T-cell (primary cell): ENCODE results near the gene NCAPH2. TPM values are rescaled to one million over a fixed set of nuclear protein-coding genes. Genes with fewer than 3 reads are reported as not detected.

ENCODE experiments used
- ATAC-seq, 4 experiments: fragments of 200-7000 bp in 3 of 4; fragments of 150-1000 bp in 1 of 4; cut with Tn5 transposase; replicated peaks in 1 of 4; 1 replicate in 3 of 4; 2 replicates in 1 of 4; pipeline ENCODE4 v1.10.0; 2021; ENCODE audit warnings: moderate library complexity in 3 of 4, mild to moderate bottlenecking in 2 of 4, moderate number of reproducible peaks in 1 of 4
- CTCF ChIA-PET, 2 donors: fragments of 300-600 bp; sonication (Branson Sonifier 250); formaldehyde crosslinking; loops; one replicate each; lab custom pipeline; 2022; ENCODE audit warnings: antibody characterized with exemption in 2 of 2; lab: Charles Lee
- POLR2A ChIA-PET, 2 donors: fragments of 300-600 bp; sonication (Branson Sonifier 250); formaldehyde crosslinking; loops; one replicate each; lab custom pipeline; 2022; ENCODE audit warnings: antibody characterized with exemption in 2 of 2; lab: Charles Lee
- DNase-seq, 35 experiments: peaks; one replicate each; pipeline versions ENCODE4 v3.0.0 to v3.0.0-alpha.2; 2013 to 2023
- H3K27ac ChIP-seq: one replicate; pipeline ENCODE4 v1.5.1; 2013; ENCODE audit warnings: low read length
- H3K27me3 ChIP-seq, 2 experiments: replicated peaks in 1 of 2; 1 replicate in 1 of 2; 2 replicates in 1 of 2; pipeline versions ENCODE4 v1.6.1 to v1.7.0; 2013; ENCODE audit warnings: low read length in 1 of 2, mixed read lengths in 1 of 2; ENCODE audit not compliant: control insufficient read depth in 2 of 2, insufficient read depth in 2 of 2; ENCODE audit errors: extremely low read depth in 1 of 2
- H3K36me3 ChIP-seq, 2 donors: 1 replicate in 1 of 2; 2 replicates in 1 of 2; pipeline versions ENCODE4 v1.6.1 to v1.7.0; 2013; ENCODE audit warnings: low read length in 1 of 2; ENCODE audit not compliant: control insufficient read depth in 2 of 2, insufficient read depth in 1 of 2; ENCODE audit errors: extremely low read depth in 1 of 2
- H3K4me1 ChIP-seq, 2 experiments: 1 replicate in 1 of 2; 2 replicates in 1 of 2; pipeline versions ENCODE4 v1.6.1 to v1.7.0; 2013; ENCODE audit warnings: low read length in 2 of 2, mixed read lengths in 1 of 2; ENCODE audit not compliant: insufficient read depth in 2 of 2, control insufficient read depth in 1 of 2; ENCODE audit errors: extremely low read depth in 1 of 2
- H3K4me3 ChIP-seq, 2 donors: 1 replicate in 1 of 2; 2 replicates in 1 of 2; pipeline versions ENCODE4 v1.5.1 to v1.7.0; 2013; ENCODE audit warnings: mild to moderate bottlenecking in 2 of 2, low read length in 1 of 2, moderate library complexity in 1 of 2; ENCODE audit not compliant: control insufficient read depth in 1 of 2; ENCODE audit errors: extremely low read depth in 1 of 2
- H3K9me3 ChIP-seq: 2 replicates; pipeline ENCODE4 v1.7.0; 2013
- H3K27ac Mint-ChIP-seq, 2 donors: one replicate each; pipeline ENCODE4 v1.8.0; 2020 to 2021; ENCODE audit warnings: mild to moderate bottlenecking in 2 of 2, mixed read lengths in 2 of 2
- H3K27me3 Mint-ChIP-seq, 2 donors: one replicate each; pipeline ENCODE4 v1.8.0; 2021 to 2022; ENCODE audit warnings: mixed read lengths in 2 of 2
- H3K36me3 Mint-ChIP-seq: one replicate; pipeline ENCODE4 v1.8.0; 2021; ENCODE audit warnings: mixed read lengths
- H3K4me1 Mint-ChIP-seq, 3 donors: one replicate each; pipeline ENCODE4 v1.8.0; 2020 to 2022; ENCODE audit warnings: mixed read lengths in 3 of 3, mild to moderate bottlenecking in 1 of 3
- H3K4me3 Mint-ChIP-seq, 3 donors: one replicate each; pipeline ENCODE4 v1.8.0; 2020 to 2022; ENCODE audit warnings: mild to moderate bottlenecking in 3 of 3, mixed read lengths in 3 of 3, moderate library complexity in 3 of 3
- H3K9me3 Mint-ChIP-seq, 3 donors: one replicate each; pipeline ENCODE4 v1.8.0; 2020 to 2022; ENCODE audit warnings: mixed read lengths in 3 of 3
- WGBS: methylation state at CpG from one replicate; pipeline ENCODE4 v1.1.5; 2013; ENCODE audit warnings: missing lambda C conversion rate; ENCODE audit not compliant: insufficient coverage; 5-methylcytosine and 5-hydroxymethylcytosine counted together
- total RNA-seq, 35 experiments: library from RNA in 6 of 35; stranded (reverse) in 6 of 35; fragments of 120-200 nt in 1 of 35; gene quantifications; one replicate each; pipeline versions ENCODE4 v1.2.1 to v1.2.4 and lab custom pipeline; 2013 to 2026

NCAPH2 gene
- total RNA-seq, 5 donors from 2014 or later (not counting 1 experiment from before 2014, with no cell fraction given), result 80.1 to 110 (median 94.6) TPM

GRCh38 chr22:50568626-50569025 is 60.6 kb downstream of the NCAPH2 start:
- no peak overlapping the region for H3K27ac Mint-ChIP-seq
- H3K36me3 Mint-ChIP-seq, result peaks cover 27% of the 10 kb centered on the region
- H3K4me3 Mint-ChIP-seq, result no peak overlapping the region
- ATAC-seq (no peak), DNase-seq (no peak)
- CTCF ChIA-PET, result no interaction called here
- H3K27me3 Mint-ChIP-seq, result no peaks in the 10 kb centered on the region
- 100% methylated on average over 2 of the region's 7 CpGs for WGBS
- Histone ChIP-seq H3K27me3 (peaks cover 0 to 2% of the 10 kb centered on the region in 2 experiments), H3K9me3 (no peaks in the 10 kb centered on the region), H3K4me1 (peaks cover 0 to 2% of the 10 kb centered on the region in 2 experiments), H3K36me3 (peaks cover 14 to 39% of the 10 kb centered on the region in 2 donors), H3K4me3 (no peak overlapping the region), H3K27ac (no peak overlapping the region)
- no peaks in the 10 kb centered on the region for H3K9me3 Mint-ChIP-seq
- POLR2A ChIA-PET, result interaction anchor here in 1 of 2 donors (0.5 kb wide), 1 partner anchor 78 kb away, joined by 3 read pairs; no protein-coding TSS in a partner anchor
- H3K4me1 Mint-ChIP-seq, result peaks cover 0 to 3% (median 3%) of the 10 kb centered on the region in 3 donors

GRCh38 chr22:50569041-50569459 is 61.0 kb downstream of the NCAPH2 start:
- no peak for ATAC-seq
- DNase-seq, result no peak
- WGBS, result 98% methylated on average over 6 of the region's 8 CpGs
- no peaks in the 10 kb centered on the region for H3K4me1 Mint-ChIP-seq
- Histone ChIP-seq H3K27ac (no peak overlapping the region), H3K27me3 (peaks cover 0 to 2% of the 10 kb centered on the region in 2 experiments), H3K4me3 (no peak overlapping the region), H3K4me1 (no peaks in the 10 kb centered on the region), H3K36me3 (peaks cover 18 to 40% of the 10 kb centered on the region in 2 donors), H3K9me3 (no peaks in the 10 kb centered on the region)
- POLR2A ChIA-PET, result interaction anchor here in 1 of 2 donors (0.5 kb wide), 1 partner anchor 79 kb away, joined by 3 read pairs; no protein-coding TSS in a partner anchor
- H3K9me3 Mint-ChIP-seq, result no peaks in the 10 kb centered on the region
- H3K27me3 Mint-ChIP-seq, result no peaks in the 10 kb centered on the region
- H3K4me3 Mint-ChIP-seq, result no peak overlapping the region
- peaks cover 27% of the 10 kb centered on the region for H3K36me3 Mint-ChIP-seq
- H3K27ac Mint-ChIP-seq, result no peak overlapping the region
- CTCF ChIA-PET, result no interaction called here

GRCh38 chr22:50569896-50570535 is 62.0 kb downstream of the NCAPH2 start:
- 91% methylated on average over 12 of the region's 13 CpGs for WGBS
- H3K4me3 Mint-ChIP-seq, result no peak overlapping the region
- Histone ChIP-seq H3K36me3 (peaks cover 18 to 42% of the 10 kb centered on the region in 2 donors), H3K4me1 (no peaks in the 10 kb centered on the region), H3K9me3 (no peaks in the 10 kb centered on the region), H3K4me3 (no peak overlapping the region), H3K27ac (no peak overlapping the region), H3K27me3 (peaks cover 0 to 2% of the 10 kb centered on the region in 2 experiments)
- no peaks in the 10 kb centered on the region for H3K9me3 Mint-ChIP-seq
- no peak overlapping the region for H3K27ac Mint-ChIP-seq
- DNase-seq, result no peak
- ChIA-PET CTCF (no interaction called here), POLR2A (no interaction called here)
- no peaks in the 10 kb centered on the region for H3K27me3 Mint-ChIP-seq
- H3K4me1 Mint-ChIP-seq, result no peaks in the 10 kb centered on the region
- peaks cover 27% of the 10 kb centered on the region for H3K36me3 Mint-ChIP-seq
- no peak for ATAC-seq

- Histone ChIP-seq H3K27me3 (no peaks in the 10 kb centered on the region), H3K36me3 (peaks cover 21 to 42% of the 10 kb centered on the region in 2 donors), H3K4me3 (no peak overlapping the region), H3K9me3 (no peaks in the 10 kb centered on the region), H3K4me1 (no peaks in the 10 kb centered on the region), H3K27ac (no peak overlapping the region)
- H3K27me3 Mint-ChIP-seq, result no peaks in the 10 kb centered on the region
- DNase-seq (no peak), ATAC-seq (no peak)
- no peak overlapping the region for H3K27ac Mint-ChIP-seq
- H3K36me3 Mint-ChIP-seq, result peaks cover 30% of the 10 kb centered on the region
- no peaks in the 10 kb centered on the region for H3K4me1 Mint-ChIP-seq
- H3K9me3 Mint-ChIP-seq, result no peaks in the 10 kb centered on the region
- H3K4me3 Mint-ChIP-seq, result no peak overlapping the region
- ChIA-PET CTCF (interaction anchor here in 1 of 2 donors (0.6 kb wide), 1 partner anchor 17 kb away, joined by 3 read pairs; no protein-coding TSS in a partner anchor), POLR2A (no interaction called here)
- WGBS, result 95% methylated on average over 11 of the region's 12 CpGs
Observed at GRCh38 chr22:50570861-50571260, 62.8 kb downstream of the NCAPH2 start.

- Mint-ChIP-seq H3K4me1 (no peaks in the 10 kb centered on the region), H3K4me3 (no peak overlapping the region), H3K9me3 (no peaks in the 10 kb centered on the region), H3K27me3 (no peaks in the 10 kb centered on the region), H3K36me3 (peaks cover 30% of the 10 kb centered on the region), H3K27ac (no peak overlapping the region)
- H3K27ac ChIP-seq, result no peak overlapping the region
- DNase-seq (no peak), ATAC-seq (no peak)
- peaks cover 26 to 42% of the 10 kb centered on the region in 2 donors for H3K36me3 ChIP-seq
- ChIA-PET CTCF (no interaction called here), POLR2A (no interaction called here)
- no peaks in the 10 kb centered on the region for H3K4me1 ChIP-seq
- no peaks in the 10 kb centered on the region for H3K27me3 ChIP-seq
- WGBS, result 85% methylated on average over 23 of the region's 26 CpGs
- H3K4me3 ChIP-seq, result no peak overlapping the region
- H3K9me3 ChIP-seq, result no peaks in the 10 kb centered on the region
Observed at GRCh38 chr22:50571264-50572175, 63.5 kb downstream of the NCAPH2 start.

- DNase-seq (no peak), ATAC-seq (no peak)
- Mint-ChIP-seq H3K27me3 (no peaks in the 10 kb centered on the region), H3K4me3 (no peak overlapping the region), H3K36me3 (peaks cover 30% of the 10 kb centered on the region), H3K4me1 (peaks cover 6 to 8% (median 7%) of the 10 kb centered on the region in 3 donors), H3K27ac (no peak overlapping the region), H3K9me3 (no peaks in the 10 kb centered on the region)
- Histone ChIP-seq H3K27ac (no peak overlapping the region), H3K36me3 (peaks cover 26 to 42% of the 10 kb centered on the region in 2 donors), H3K4me3 (no peak overlapping the region), H3K4me1 (peaks cover 0 to 8% of the 10 kb centered on the region in 2 experiments), H3K27me3 (no peaks in the 10 kb centered on the region), H3K9me3 (no peaks in the 10 kb centered on the region)
- POLR2A ChIA-PET, result no interaction called here
- WGBS, result 97% methylated on average over 8 of the region's 11 CpGs
- CTCF ChIA-PET, result no interaction called here
Observed at GRCh38 chr22:50572965-50573364, 64.9 kb downstream of the NCAPH2 start.
